Stomach (tissue), 9 donors: ENCODE measurements around the gene PLIN1. TPM values are rescaled to one million over a fixed set of nuclear protein-coding genes. Genes with fewer than 3 reads are reported as not detected.

Source experiments
- DNase-seq, 2 donors: peaks; one replicate each; pipeline versions ENCODE4 v3.0.0 to v3.0.0-alpha.2; 2013 to 2019
- H3K27ac ChIP-seq, 5 donors: fragments of 200-600 bp in 4 of 5; sonication (generic) in 4 of 5; one replicate each; pipeline ENCODE4 v1.5.1; 2013 to 2019; ENCODE audit warnings: mild to moderate bottlenecking in 1 of 5, moderate library complexity in 1 of 5
- H3K27me3 ChIP-seq, 3 donors: fragments of 200-600 bp; sonication (generic); one replicate each; pipeline ENCODE4 v1.5.1; 2017 to 2019; ENCODE audit warnings: mixed run types in 1 of 3
- H3K36me3 ChIP-seq, 4 donors: fragments of 200-600 bp; sonication (generic); 1 replicate in 3 of 4; 2 replicates in 1 of 4; pipeline ENCODE4 v1.5.1; 2016 to 2019
- H3K4me1 ChIP-seq, 4 donors: fragments of 200-600 bp; sonication (generic); one replicate each; pipeline ENCODE4 v1.5.1; 2016 to 2019
- H3K4me3 ChIP-seq, 4 donors: fragments of 200-600 bp; sonication (generic) in 3 of 4; one replicate each; pipeline ENCODE4 v1.5.1; 2016 to 2019; ENCODE audit warnings: mild to moderate bottlenecking in 1 of 4
- H3K9me3 ChIP-seq, 4 donors: fragments of 200-600 bp; sonication (generic); one replicate each; pipeline ENCODE4 v1.5.1; 2016 to 2019
- CTCF ChIP-seq, 7 experiments: fragments of 450-650 bp in 4 of 7; fragments of 200-600 bp in 3 of 7; sonication (generic) in 3 of 7; IDR thresholded peaks; one replicate each; pipeline ENCODE4 v1.5.1; 2016 to 2019; ENCODE audit warnings: antibody characterized with exemption in 7 of 7, control low read depth in 2 of 7, mild to moderate bottlenecking in 1 of 7
- EP300 ChIP-seq: sonication (generic); formaldehyde crosslinking; IDR thresholded peaks from one replicate; pipeline ENCODE4 v1.6.1; 2017; ENCODE audit warnings: antibody characterized with exemption
- POLR2A ChIP-seq, 4 donors: fragments of 450-650 bp; IDR thresholded peaks; one replicate each; pipeline ENCODE4 v1.6.1; 2016; ENCODE audit warnings: antibody characterized with exemption in 4 of 4, control low read depth in 2 of 4, mild to moderate bottlenecking in 1 of 4, moderate library complexity in 1 of 4
- POLR2AphosphoS5 ChIP-seq, 3 donors: sonication (generic); formaldehyde crosslinking; IDR thresholded peaks; one replicate each; pipeline ENCODE4 v1.6.1; 2016; ENCODE audit warnings: antibody characterized with exemption in 3 of 3
- WGBS, 5 donors: extraction: QIAGEN DNeasy Blood & Tissue Kit in 3 of 5; methylation state at CpG; one replicate each; pipeline versions ENCODE4 v1.1.5 to v1.1.7; 2013 to 2018; 5-methylcytosine and 5-hydroxymethylcytosine counted together
- intact Hi-C: fragments of 100-400 bp; cut with DNase I; formaldehyde crosslinking; loops from one replicate; pipeline ENCODE4 v1.15.1; 2023; ENCODE audit warnings: low total_unique reads
- polyA plus RNA-seq, 3 donors: library from polyadenylated mRNA; stranded (reverse); fragments of 200-250 nt; gene quantifications; one replicate each; pipeline ENCODE4 v1.2.3, GENCODE V29; 2013
- total RNA-seq, 5 donors: library from RNA; depleted of rRNA; stranded (reverse); fragments of >200 nt; gene quantifications; one replicate each; pipeline versions ENCODE4 v1.1.0 to v1.2.3, GENCODE V29; 2014 to 2016
- donor health status: healthy with polysubstance abuse.
- donor health status: Bipolar disorder and iron deficiency.
- donor health status: healthy.

PLIN1 gene
- total and polyA plus RNA-seq, 8 donors, result 0.12 to 7.6 (median 3.4) TPM

- 76 to 84% (median 82%) methylated on average over 7 to 9 of the region's 9 CpGs for WGBS, 5 donors
- H3K4me3 ChIP-seq, result no peak overlapping the region
- intact Hi-C loops, result no loop called here
These were observed 9.8 kb downstream of the PLIN1 start for GRCh38 chr15:89669309-89669865.

GRCh38 chr15:89668171-89668570 lies 11.0 kb downstream of the PLIN1 start:
- 96 to 99% (median 96%) methylated on average over 3 of the region's 3 CpGs for WGBS, 5 donors

More at GRCh38 chr15:89669309-89669865, 9.8 kb downstream of the PLIN1 start:
- peaks cover 6 to 24% (median 16%) of the 10 kb centered on the region in 4 donors for H3K4me1 ChIP-seq
- no peak overlapping the region for H3K27ac ChIP-seq
- no peak for TF ChIP-seq EP300
- DNase-seq, result no peak
- H3K9me3 ChIP-seq, result no peaks in the 10 kb centered on the region
- H3K27me3 ChIP-seq, result peaks cover 0 to 9% (median 0%) of the 10 kb centered on the region in 3 donors
- H3K36me3 ChIP-seq, result no peaks in the 10 kb centered on the region

GRCh38 chr15:89667706-89667960 lies 11.5 kb downstream of the PLIN1 start:
- H3K9me3 ChIP-seq, result no peaks in the 10 kb centered on the region
- no peak for TF ChIP-seq EP300
- TF ChIP-seq POLR2A (IDR thresholded peaks at IDR 0.05), result no peak
- no peak for TF ChIP-seq CTCF (IDR thresholded peaks at IDR 0.05)
- TF ChIP-seq POLR2AphosphoS5 (IDR thresholded peaks at IDR 0.05), result no peak
- H3K27me3 ChIP-seq, result peaks cover 0 to 9% (median 0%) of the 10 kb centered on the region in 3 donors
- no peak for DNase-seq
- H3K4me3 ChIP-seq, result no peak overlapping the region
- H3K36me3 ChIP-seq, result no peaks in the 10 kb centered on the region
- intact Hi-C loops, result no loop called here
- no peak overlapping the region for H3K27ac ChIP-seq
- H3K4me1 ChIP-seq, result peaks cover 13 to 27% (median 20%) of the 10 kb centered on the region in 4 donors
- WGBS, 5 donors, result 94 to 97% (median 97%) methylated on average over 6 to 7 of the region's 7 CpGs

More at GRCh38 chr15:89668171-89668570, 11.0 kb downstream of the PLIN1 start:
- no peak overlapping the region for H3K27ac ChIP-seq
- H3K27me3 ChIP-seq, result peaks cover 0 to 9% (median 0%) of the 10 kb centered on the region in 3 donors
- no peak overlapping the region for H3K4me3 ChIP-seq
- peaks cover 8 to 24% (median 17%) of the 10 kb centered on the region in 4 donors for H3K4me1 ChIP-seq
- no peak for TF ChIP-seq EP300
- no peak for TF ChIP-seq POLR2AphosphoS5 (IDR thresholded peaks at IDR 0.05)
- TF ChIP-seq CTCF (IDR thresholded peaks at IDR 0.05), result no peak
- TF ChIP-seq POLR2A (IDR thresholded peaks at IDR 0.05), result no peak
- DNase-seq, result no peak
- H3K36me3 ChIP-seq, result no peaks in the 10 kb centered on the region
- intact Hi-C loops, result no loop called here
- H3K9me3 ChIP-seq, result no peaks in the 10 kb centered on the region

- Histone ChIP-seq H3K4me1 (peaks cover 13 to 30% (median 22%) of the 10 kb centered on the region in 4 donors), H3K27ac (peak overlapping the region in 2 of 5 donors; percentile 82 to 89), H3K27me3 (peaks cover 0 to 9% (median 0%) of the 10 kb centered on the region in 3 donors), H3K4me3 (no peak overlapping the region), H3K36me3 (no peaks in the 10 kb centered on the region), H3K9me3 (no peaks in the 10 kb centered on the region)
- 77 to 86% (median 82%) methylated on average over 10 to 13 of the region's 13 CpGs for WGBS, 5 donors
- DNase-seq, result no peak
- intact Hi-C loops, result no loop called here
- TF ChIP-seq POLR2AphosphoS5 (IDR thresholded peaks at IDR 0.05) (no peak), POLR2A (IDR thresholded peaks at IDR 0.05) (no peak), EP300 (no peak), CTCF (IDR thresholded peaks at IDR 0.05) (no peak)
These were observed 12.1 kb downstream of the PLIN1 start for GRCh38 chr15:89666858-89667705.
